CD4-positive, alpha-beta T cell treated with Interferon alpha-2 for 1 hour (primary cell): ENCODE data around the gene CC2D2A.
"Not testable (repeated sequence)": the region's sequence is repeated elsewhere in the genome, so short reads cannot be mapped to it uniquely, and the experiment has no call there.

ENCODE experiments used
- DNase-seq, 2 donors: peaks; one replicate each; pipeline ENCODE4 v3.0.0-alpha.2; 2020 to 2022

The CC2D2A gene

DNA sequence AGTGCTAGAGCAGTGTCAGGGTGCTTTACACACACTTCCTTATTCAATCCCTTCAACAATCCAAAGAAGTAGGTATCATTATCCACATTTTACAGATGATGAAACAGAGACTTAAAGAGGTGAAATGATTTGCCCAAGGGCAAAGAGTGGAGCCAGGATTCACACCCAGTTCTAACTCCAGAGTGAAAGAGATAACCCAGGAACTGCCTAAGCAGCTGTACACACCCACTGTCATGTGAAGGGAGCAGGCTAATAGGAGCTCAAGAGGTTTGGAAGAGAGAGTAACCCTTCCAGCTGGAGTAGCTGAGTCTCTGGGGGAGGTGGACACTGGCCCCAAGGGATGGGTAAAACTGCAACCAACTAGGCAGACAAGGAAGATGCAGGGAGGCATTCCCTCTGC lies 92.9 kb downstream of the CC2D2A start:
- DNase-seq: no peak

- no peak for DNase-seq
Observed at GRCh38 chr4:15563871-15564270, 94.2 kb downstream of the CC2D2A start.

- DNase-seq: no peak
Observed at GRCh38 chr4:15568821-15569220, 99.1 kb downstream of the CC2D2A start.

DNA sequence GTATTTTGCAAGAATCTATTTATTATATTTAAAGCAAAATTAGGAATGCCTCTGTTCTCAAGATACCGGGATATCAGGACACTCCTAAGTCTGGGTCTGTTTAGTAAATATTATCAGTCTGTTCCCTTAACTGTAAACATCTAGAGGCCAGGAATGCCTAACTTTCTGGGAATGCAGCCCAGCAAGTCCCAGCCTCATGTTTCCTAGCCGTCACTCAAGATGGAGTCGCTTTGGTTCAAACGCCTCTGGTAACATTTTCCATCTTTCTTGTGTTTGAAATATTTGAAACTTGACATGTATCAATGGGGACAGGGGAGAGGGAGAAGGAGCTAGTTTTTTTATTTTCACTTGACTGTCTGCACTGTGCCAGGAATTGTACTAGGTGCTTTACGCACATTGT lies 100.1 kb downstream of the CC2D2A start:
- no peak for DNase-seq

DNA sequence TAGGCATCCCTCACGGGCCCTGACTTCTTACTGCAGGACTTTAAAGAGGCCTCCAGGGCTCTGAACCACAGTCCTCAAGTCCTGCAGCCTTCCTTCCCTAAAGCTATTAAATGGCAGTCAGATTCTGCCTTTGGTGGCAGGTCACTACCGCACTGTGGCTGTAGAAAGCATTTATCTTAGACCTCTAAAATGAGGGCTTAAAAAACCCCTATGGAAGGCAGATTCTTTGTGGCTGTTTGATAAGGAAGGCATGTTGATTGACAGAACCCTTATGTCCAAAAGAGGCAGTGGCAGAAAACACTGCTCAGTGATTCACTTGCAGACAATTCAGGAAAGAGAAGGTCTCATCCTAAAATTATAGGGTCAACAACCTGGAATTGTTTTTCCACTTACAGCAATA lies 106.3 kb downstream of the CC2D2A start:
- DNase-seq: no peak

GRCh38 chr4:15577508-15577907 lies 107.8 kb downstream of the CC2D2A start:
- no peak for DNase-seq

DNA sequence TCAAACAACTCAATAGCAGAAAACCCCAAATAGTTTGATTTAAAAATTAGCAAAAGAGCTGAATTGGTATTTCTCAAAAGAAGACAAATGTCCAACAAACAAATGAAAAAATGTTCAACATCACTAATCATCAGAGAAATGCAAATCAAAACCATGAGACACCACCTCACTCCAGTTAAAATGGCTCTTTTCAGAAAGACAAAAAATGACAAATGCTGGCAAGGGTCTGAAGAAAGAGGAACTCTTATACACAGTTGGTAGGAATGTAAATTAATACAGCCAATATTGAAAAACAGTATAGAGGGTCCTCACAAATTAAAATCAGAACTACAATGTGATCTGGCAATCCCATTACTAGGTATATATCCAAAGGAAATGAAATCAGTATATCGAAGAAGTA lies 115.1 kb downstream of the CC2D2A start:
- DNase-seq: no peak

- DNase-seq: no peak
Observed at GRCh38 chr4:15585331-15585730, 115.6 kb downstream of the CC2D2A start.

DNA sequence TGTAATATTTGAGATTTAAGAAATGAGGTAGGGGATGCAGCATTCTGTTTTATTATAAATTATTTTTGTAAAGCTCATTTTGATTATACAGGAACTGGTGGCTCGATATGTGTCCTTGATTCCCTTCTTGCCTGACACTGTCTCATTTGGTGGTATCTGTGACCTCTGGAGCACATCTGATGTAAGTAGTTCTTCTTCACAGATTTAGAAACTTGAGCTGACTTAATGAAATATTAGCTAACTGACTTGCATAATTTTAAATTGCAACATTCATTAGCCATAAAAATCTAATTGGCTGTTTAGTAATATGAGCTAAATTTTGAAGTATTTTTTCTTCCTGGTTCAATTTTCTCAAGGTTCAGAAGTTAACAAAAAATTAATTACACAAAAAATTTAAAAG lies 116.4 kb downstream of the CC2D2A start:
- no peak for DNase-seq

DNA sequence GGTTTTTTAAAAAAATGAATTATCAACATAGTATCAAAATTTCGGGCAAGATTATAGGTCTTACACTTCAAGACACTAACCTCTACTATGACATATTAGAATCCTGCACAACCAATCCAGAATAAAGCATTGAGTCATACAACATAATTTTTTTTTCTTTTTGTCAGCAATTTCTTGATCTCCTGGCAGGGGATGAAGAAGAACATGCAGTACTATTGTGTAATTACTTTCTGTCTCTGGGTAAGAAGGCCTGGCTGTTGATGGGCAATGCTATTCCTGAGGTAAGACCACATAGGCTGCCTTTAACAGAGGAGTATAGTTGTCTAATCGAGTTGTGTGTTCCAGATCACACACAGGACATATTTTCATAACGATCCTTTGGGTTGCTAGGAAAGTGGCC lies 118.0 kb downstream of the CC2D2A start:
- no peak for DNase-seq

DNA sequence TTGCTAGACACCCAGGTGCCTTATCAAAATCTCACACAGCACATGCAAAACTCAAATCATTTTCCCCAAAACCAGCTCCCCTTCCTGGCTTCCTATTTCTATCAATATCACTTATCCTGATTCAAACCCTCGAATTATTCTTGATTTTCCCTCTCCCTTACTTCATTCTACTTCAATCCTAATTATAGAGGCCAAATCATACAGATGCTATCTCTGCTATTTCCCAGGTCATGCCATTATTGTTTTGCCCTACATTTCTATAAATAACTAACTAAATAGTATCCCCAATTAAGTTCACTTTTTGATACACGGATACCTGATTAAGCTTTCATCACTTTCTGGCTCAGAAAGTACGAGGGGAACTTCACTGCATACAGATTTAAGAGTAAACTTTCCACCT lies 123.1 kb downstream of the CC2D2A start:
- DNase-seq: no peak

- no peak for DNase-seq
Observed at GRCh38 chr4:15598644-15599043, 129.0 kb downstream of the CC2D2A start.

GRCh38 chr4:15600176-15600575 lies 130.5 kb downstream of the CC2D2A start:
- DNase-seq: no peak

GRCh38 chr4:15601862-15602261 lies 132.2 kb downstream of the CC2D2A start:
- no peak for DNase-seq

DNA sequence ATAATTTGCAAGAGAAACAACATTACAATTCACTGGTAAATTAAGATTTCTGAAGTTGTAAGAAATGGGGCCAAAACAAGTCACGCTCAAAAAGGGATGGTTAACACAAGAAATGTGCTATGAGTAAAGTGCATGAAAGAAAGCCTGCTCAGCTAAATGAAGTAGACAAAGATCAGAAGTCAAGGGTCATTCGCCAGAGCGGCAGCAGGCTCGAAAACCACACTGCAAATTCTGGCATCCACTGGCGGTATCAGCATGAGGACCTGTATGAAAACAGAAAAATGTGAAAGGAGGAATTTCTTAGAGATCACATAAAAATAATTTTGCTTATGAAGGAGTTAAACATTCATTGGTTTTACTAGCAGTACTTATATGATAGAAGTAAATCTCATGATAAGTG lies 135.9 kb downstream of the CC2D2A start:
- DNase-seq: no peak

DNA sequence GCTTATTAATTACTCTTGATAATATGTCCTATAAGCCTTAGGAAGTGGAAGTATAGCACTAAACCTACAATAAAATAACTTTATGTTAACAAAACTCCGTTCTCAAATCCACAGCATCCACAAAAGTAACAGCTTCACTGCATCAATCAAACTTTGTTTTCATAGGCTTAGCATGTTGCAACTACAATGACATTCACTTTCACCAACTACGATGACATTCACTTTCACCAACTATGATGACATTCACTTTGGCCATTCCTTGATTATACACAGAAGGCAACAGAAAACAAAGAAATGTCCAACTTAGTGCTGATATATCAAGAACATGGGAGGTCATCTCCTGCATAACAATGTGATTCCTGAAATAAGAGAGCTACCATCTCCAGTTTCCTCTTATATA lies 141.2 kb downstream of the CC2D2A start:
- DNase-seq: no peak

- DNase-seq: no peak
Observed at GRCh38 chr4:15612136-15612535, 142.5 kb downstream of the CC2D2A start.

DNA sequence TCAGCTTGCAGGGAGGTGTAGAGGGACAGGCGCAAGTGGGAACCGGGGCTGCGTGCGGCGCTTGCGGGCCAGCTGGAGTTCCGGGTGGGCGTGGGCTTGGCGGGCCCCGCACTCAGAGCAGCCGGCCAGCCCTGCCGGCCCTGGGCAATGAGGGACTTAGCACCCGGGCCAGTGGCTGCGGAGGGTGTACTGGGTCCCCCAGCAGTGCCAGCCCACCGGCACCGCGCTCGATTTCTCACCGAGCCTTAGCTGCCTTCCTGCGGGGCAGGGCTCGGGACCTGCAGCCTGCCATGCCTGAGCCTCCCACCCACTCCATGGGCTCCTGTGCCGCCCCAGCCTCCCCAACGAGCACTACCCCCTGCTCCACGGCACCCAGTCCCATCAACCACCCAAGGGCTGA lies 145.2 kb downstream of the CC2D2A start:
- DNase-seq: not testable (repeated sequence)

GRCh38 chr4:15617407-15617806 lies 147.7 kb downstream of the CC2D2A start:
- DNase-seq: not testable (repeated sequence)

DNA sequence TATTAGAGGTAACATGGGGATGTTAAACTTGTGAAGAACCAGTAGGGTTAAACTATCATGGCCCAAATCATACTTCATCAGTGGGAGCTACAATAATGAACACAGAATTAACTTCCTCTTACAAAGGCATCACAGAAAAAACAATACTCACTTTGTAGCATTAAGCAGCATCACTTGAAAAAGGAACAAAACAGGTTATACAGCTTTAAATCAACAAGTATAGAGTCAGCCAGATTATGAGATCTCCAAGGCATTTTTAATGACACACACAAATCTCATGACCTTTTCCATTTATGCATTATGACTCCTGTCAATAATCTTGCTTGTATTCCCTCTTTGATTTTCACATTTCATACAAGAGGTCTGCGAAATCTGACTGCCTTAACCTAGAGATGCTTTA lies 167.1 kb downstream of the CC2D2A start:
- no peak for DNase-seq

- no peak for DNase-seq
Observed at GRCh38 chr4:15638418-15638817, 168.7 kb downstream of the CC2D2A start.

- no peak for DNase-seq
Observed at GRCh38 chr4:15648600-15648999, 178.9 kb downstream of the CC2D2A start.

GRCh38 chr4:15649914-15650545 lies 180.3 kb downstream of the CC2D2A start:
- peak; percentile 67 to 84 for DNase-seq
